Vagina (tissue), 2 donors: ENCODE data around the gene ARHGAP8. TPM values are rescaled to one million over a fixed set of nuclear protein-coding genes. Genes with fewer than 3 reads are reported as not detected.

Experiments
- DNase-seq, 2 donors: peaks; one replicate each; pipeline ENCODE4 v3.0.0-alpha.2; 2017; ENCODE audit errors: extremely low spot score in 2 of 2
- H3K27ac ChIP-seq: fragments of 200-600 bp; sonication (generic); one replicate; pipeline ENCODE4 v1.5.1; 2019
- H3K27me3 ChIP-seq: fragments of 200-600 bp; sonication (generic); one replicate; pipeline ENCODE4 v1.5.1; 2019
- H3K36me3 ChIP-seq, 2 donors: fragments of 200-600 bp; sonication (generic); one replicate each; pipeline ENCODE4 v1.5.1; 2017 to 2019
- H3K4me1 ChIP-seq: fragments of 200-600 bp; sonication (generic); one replicate; pipeline ENCODE4 v1.5.1; 2019
- H3K4me3 ChIP-seq, 2 donors: fragments of 200-600 bp; sonication (generic); 1 replicate in 1 of 2; 2 replicates in 1 of 2; pipeline ENCODE4 v1.5.1; 2016 to 2019
- H3K9me3 ChIP-seq: fragments of 200-600 bp; sonication (generic); one replicate; pipeline ENCODE4 v1.5.1; 2019
- CTCF ChIP-seq, 3 experiments: fragments of 450-650 bp in 2 of 3; fragments of 200-600 bp in 1 of 3; sonication (generic) in 1 of 3; IDR thresholded peaks; one replicate each; pipeline ENCODE4 v1.5.1; 2017 to 2019; ENCODE audit warnings: antibody characterized with exemption in 3 of 3, mild to moderate bottlenecking in 2 of 3, moderate library complexity in 2 of 3
- POLR2A ChIP-seq, 2 donors: fragments of 450-650 bp; IDR thresholded peaks; one replicate each; pipeline ENCODE4 v1.6.1; 2017; ENCODE audit warnings: antibody characterized with exemption in 2 of 2, mild to moderate bottlenecking in 2 of 2, moderate library complexity in 2 of 2
- POLR2AphosphoS5 ChIP-seq, 2 donors: sonication (generic); formaldehyde crosslinking; IDR thresholded peaks; one replicate each; pipeline ENCODE4 v1.9.0; 2017; ENCODE audit warnings: antibody characterized with exemption in 2 of 2, mild to moderate bottlenecking in 2 of 2, low read depth in 1 of 2; ENCODE audit not compliant: insufficient read depth in 1 of 2
- intact Hi-C: fragments of 100-400 bp; cut with DNase I; formaldehyde crosslinking; loops from one replicate; pipeline ENCODE4 v1.15.1; 2023
- total RNA-seq: library from RNA; depleted of rRNA; stranded (reverse); fragments of >200 nt; gene quantifications from one replicate; pipeline ENCODE4 v1.2.3, GENCODE V29; 2016

The ARHGAP8 gene
- total RNA-seq, 1 donor from 2014 or later = 9.3 TPM

GRCh38 chr22:44719586-44720368 is 32.6 kb upstream of the ARHGAP8 start:
- intact Hi-C loops = no loop called here
- no peak for DNase-seq
- no peak overlapping the region for H3K27ac ChIP-seq

GRCh38 chr22:44721213-44721612 is 31.2 kb upstream of the ARHGAP8 start:
- Histone ChIP-seq H3K27me3 (no peaks in the 10 kb centered on the region), H3K4me3 (no peak overlapping the region), H3K9me3 (no peaks in the 10 kb centered on the region), H3K4me1 (no peaks in the 10 kb centered on the region), H3K27ac (no peak overlapping the region), H3K36me3 (peaks cover 0 to 9% of the 10 kb centered on the region in 2 donors)
- TF ChIP-seq POLR2AphosphoS5 (IDR thresholded peaks at IDR 0.05; ENCODE audit: insufficient read depth in 1 of 2, low read depth in 1 of 2) (no peak), POLR2A (IDR thresholded peaks at IDR 0.05) (no peak), CTCF (IDR thresholded peaks at IDR 0.05) (no peak)
- intact Hi-C loops = no loop called here
- DNase-seq = no peak

More at GRCh38 chr22:44719586-44720368, 32.6 kb upstream of the ARHGAP8 start:
- Histone ChIP-seq H3K27me3 (no peaks in the 10 kb centered on the region), H3K36me3 (peaks cover 0 to 4% of the 10 kb centered on the region in 2 donors), H3K4me3 (no peak overlapping the region), H3K4me1 (no peaks in the 10 kb centered on the region), H3K9me3 (no peaks in the 10 kb centered on the region)
- no peak for TF ChIP-seq POLR2AphosphoS5 (IDR thresholded peaks at IDR 0.05; ENCODE audit: insufficient read depth in 1 of 2, low read depth in 1 of 2)
- TF ChIP-seq CTCF (IDR thresholded peaks at IDR 0.05) = no peak
- TF ChIP-seq POLR2A (IDR thresholded peaks at IDR 0.05) = no peak

- Histone ChIP-seq H3K27me3 (no peaks in the 10 kb centered on the region), H3K27ac (no peak overlapping the region), H3K36me3 (peaks cover 0 to 5% of the 10 kb centered on the region in 2 donors), H3K4me1 (no peaks in the 10 kb centered on the region), H3K4me3 (no peak overlapping the region), H3K9me3 (no peaks in the 10 kb centered on the region)
- TF ChIP-seq POLR2AphosphoS5 (IDR thresholded peaks at IDR 0.05; ENCODE audit: insufficient read depth in 1 of 2, low read depth in 1 of 2) = no peak
- no peak for TF ChIP-seq POLR2A (IDR thresholded peaks at IDR 0.05)
- TF ChIP-seq CTCF (IDR thresholded peaks at IDR 0.05) = no peak
- DNase-seq = no peak
- intact Hi-C loops = no loop called here
These were observed 29.8 kb upstream of the ARHGAP8 start for GRCh38 chr22:44722611-44723010.

GRCh38 chr22:44723801-44724200 is 28.6 kb upstream of the ARHGAP8 start:
- Histone ChIP-seq H3K27me3 (no peaks in the 10 kb centered on the region), H3K27ac (no peak overlapping the region), H3K4me3 (no peak overlapping the region), H3K4me1 (peaks cover 10% of the 10 kb centered on the region), H3K36me3 (peaks cover 0 to 5% of the 10 kb centered on the region in 2 donors), H3K9me3 (no peaks in the 10 kb centered on the region)
- TF ChIP-seq POLR2A (IDR thresholded peaks at IDR 0.05) = no peak
- intact Hi-C loops = no loop called here
- DNase-seq = no peak

GRCh38 chr22:44724416-44724815 is 28.0 kb upstream of the ARHGAP8 start:
- TF ChIP-seq POLR2A (IDR thresholded peaks at IDR 0.05) (no peak), CTCF (IDR thresholded peaks at IDR 0.05) (no peak), POLR2AphosphoS5 (IDR thresholded peaks at IDR 0.05; ENCODE audit: insufficient read depth in 1 of 2, low read depth in 1 of 2) (no peak)
- DNase-seq = no peak
- Histone ChIP-seq H3K9me3 (no peaks in the 10 kb centered on the region), H3K27me3 (no peaks in the 10 kb centered on the region), H3K36me3 (peaks cover 0 to 5% of the 10 kb centered on the region in 2 donors), H3K27ac (no peak overlapping the region), H3K4me3 (no peak overlapping the region), H3K4me1 (peaks cover 16% of the 10 kb centered on the region)
- intact Hi-C loops = no loop called here
